ENCODE results near the gene KLF6. TPM values are rescaled to one million over a fixed set of nuclear protein-coding genes. Genes with fewer than 3 reads are reported as not detected.

The KLF6 gene
- total RNA-seq, 1 experiment from 2014 or later: 20.4 TPM

DNA sequence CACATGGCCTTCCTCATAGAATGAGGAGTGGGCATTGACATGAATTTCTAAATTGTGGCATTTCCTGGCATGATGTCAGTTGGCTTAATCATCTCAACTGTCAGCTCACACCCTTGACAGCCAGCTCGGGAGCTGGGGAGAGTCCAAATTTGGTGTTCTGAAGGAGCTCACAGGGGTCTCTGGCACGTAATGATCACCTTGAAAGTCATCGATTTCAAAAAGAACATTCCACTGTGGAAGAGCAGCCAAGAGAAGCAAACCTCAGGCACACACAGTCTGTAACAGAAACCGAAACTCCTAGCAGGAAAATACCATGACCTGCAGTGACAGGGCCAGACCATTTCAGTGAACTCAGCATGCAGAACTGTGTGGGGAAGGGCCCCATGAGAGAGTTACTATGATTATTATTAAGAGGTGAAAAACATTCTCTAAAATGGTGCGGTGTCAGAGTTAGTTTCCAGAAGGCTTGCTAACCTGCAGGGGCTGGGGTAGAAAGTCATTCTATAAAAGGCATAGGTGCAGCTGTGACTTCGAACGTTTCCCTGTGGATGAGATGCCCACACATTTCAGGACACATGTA, 26.4 kb upstream of the KLF6 start:
- DNase-seq (ENCODE audit: low spot score): peak; percentile 55

DNA sequence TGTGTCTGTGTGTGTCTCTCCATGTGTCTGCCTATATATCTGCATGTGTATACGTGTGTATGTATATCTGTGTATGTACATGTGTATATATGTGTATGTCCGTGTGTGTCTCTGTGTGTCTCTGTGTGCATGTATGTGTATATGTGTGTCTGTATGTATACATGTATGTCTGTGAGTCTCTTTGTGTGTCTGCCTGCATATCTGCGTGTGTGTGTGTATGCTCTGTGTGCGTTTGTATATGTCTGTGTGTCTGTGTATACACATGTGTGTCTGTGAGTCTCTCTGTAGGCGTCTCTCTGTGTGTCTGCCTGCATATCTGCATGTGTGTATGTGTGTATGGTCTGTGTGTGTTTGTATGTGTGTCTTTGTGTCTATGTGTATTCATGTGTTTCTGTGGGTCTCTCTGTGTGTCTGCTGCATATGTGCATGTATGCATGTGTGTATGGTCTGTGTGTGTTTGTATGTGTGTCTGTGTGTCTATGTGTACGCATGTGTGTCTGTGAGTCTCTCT, 23.7 kb upstream of the KLF6 start:
- DNase-seq (ENCODE audit: low spot score): no peak

DNA sequence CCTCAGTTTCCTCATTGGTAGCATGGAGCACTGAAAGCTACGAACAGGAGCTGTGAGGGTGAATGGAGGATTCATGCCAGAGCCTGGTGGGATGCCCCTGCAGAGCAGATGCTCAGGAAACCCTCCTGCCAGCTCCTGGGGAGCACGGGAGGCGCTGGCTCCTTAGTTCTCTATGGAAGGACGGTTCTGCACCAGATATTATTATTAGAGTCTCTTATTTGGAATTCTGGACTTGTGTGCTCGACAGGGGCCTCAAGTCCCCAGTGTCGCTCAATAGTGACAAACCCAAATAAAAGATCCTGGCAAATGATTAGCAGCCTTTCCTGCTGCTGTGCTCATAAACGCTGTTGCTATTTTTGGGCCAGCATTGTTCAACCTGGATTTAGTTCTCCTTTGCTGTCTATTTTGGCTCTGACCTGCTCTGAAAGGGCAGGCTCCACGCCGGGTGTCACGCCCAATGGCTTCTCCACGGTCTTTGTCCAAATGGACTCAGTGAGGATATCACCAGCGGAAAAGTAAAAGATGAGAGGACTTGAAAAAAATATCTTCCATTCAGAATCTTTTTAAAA, 23.0 kb upstream of the KLF6 start:
- DNase-seq (ENCODE audit: low spot score): no peak

DNA sequence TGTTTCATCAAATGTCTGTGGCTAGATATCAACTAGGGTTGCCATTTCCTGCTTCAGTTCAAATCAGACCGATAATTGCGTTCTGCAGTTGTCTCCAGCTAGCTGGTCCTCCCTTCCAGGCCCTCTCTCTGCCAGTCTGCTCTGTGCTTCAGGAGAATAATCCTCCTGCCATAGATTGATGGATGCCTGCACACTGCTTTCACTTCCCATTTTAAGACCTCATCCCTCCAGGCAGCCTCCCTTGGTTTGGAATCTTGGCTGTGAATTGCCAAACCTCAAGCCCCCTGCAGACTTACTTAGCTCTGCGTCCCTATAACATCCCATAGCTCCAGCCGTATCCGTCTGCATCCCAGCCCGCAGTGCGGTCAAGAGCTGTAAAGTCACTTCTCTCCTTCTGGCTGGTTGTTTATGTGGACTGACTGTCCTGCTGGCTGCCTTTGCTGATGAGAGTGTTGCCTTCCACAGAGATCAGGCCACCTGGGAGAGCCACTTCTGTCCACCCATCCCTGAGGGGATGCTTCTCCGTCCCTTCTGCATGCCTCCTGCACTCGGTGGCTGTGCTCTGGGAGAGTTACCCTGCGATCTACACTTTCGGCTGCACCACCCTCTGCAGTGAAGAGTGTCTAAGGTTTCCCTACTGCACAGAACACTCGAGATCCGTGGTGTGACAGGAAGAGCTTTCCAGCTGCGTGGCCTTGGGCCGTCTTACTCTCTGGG, 22.4 kb upstream of the KLF6 start:
- DNase-seq (ENCODE audit: low spot score): peak; percentile 65

DNA sequence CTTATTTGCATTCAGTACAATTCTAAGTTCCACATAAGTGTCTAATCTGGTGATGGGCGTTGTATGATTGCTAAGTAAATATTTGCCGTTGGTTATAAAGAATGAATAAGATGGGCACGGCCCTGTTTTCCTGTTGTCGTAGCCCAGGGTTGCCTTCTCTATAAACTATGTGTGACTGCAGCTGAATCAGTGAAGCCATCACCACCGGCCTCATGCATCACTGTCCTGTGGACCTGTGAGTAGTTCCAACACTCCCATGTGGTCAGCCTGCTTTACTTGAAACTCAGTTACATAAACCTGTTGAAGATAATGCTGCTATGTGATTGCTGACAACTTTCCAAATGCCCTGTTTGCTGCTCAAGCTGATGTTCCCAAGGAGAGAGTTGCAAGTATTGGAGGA, 21.6 kb upstream of the KLF6 start:
- DNase-seq (ENCODE audit: low spot score): peak; percentile 86

DNA sequence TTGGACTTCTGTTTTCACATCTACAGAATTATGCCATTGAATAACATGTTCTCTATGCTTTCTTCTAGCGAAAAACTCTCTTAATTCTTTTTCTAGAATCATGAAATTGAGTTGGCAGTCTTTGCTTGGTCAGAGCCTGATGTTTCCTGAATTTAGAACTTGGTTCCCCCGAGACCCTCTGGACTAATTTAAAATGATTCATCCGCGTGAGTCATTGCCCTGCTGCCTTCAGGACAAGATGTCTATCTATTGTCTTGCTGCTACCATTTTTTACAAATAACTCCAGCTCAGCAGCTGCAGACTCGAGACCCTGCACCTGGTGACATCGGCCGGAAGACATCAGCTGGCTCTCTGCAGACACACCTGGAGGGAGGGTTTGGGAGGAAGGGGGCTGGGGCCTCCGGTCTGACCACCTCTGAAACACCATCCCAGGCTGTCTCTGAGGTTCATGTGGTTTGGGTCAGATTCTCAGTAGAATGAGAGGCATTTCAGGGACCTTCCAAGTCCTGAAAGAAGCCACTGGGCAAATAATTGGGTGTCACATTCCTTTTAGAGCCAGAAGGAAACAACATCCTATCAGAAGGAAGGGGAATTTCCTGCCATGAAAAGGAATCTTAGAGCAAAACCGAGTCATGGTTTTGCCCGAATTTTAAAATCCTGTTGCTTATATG, 20.9 kb upstream of the KLF6 start:
- peak; percentile 89 for DNase-seq (ENCODE audit: low spot score)

DNA sequence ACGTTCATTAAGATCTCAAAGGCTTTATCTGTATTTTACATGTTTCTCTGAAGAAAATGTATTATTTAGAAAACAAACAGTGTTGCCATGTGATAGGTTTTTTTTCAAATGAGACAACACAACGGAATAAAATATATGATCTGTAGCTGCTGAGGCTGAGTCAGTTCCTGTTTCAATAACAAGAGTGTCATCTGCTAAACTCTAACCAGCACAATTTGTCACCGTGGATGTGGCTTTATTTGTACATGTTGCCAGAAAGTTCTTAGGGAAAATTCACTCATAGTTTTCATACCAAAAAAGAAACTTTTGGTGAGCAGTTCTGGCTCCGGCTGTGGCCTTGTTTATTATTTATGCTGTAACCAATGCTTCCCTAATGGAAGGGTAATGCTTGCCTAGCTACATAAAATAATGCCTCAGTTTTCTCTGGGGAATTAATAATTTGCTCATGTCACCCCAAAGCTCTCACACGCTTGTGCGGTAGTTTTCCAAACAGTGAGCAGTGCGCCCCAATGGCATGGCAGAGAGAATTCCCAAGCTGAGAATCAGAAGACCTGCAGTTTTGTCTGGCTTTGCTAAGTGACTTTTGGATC, 20.3 kb upstream of the KLF6 start:
- peak; percentile 86 for DNase-seq (ENCODE audit: low spot score)

DNA sequence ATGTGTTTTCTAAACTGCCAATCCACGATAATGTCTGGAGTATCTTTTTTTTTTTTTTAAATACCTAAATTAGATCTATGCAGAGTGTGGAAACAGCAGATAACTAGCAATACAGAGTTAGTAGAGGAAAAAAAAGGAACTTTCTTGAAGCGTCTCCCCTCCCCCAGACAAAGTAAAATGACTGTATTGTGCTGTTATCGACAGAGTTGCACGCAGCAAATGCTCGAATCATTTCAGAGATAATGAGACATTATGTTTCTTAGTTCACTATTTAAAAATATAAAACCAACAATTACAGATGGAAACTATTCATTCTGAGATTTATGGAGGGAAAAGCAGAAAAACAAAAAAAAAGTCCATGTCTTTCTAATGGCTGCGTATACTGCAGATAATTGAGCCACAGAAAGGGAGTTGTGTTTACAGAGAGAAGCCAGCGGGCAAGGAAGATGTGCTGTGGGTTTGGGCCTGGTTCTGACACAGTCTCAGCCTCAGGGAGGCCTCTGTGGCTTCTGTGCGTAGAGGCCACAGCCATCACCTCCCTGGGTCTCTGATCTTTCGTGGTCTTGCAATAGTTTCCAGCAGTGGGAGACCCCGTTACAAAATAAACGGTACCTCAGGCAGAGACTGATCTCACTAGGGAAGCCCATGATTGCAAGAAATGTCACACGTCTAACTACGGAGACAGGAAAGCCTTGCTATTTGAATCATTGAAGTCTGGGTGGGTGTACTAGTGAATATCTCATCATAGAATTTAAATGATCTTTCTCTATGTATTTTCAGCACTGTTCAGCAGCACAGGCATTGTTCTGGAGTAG, 19.1 kb upstream of the KLF6 start:
- DNase-seq (ENCODE audit: low spot score): no peak

DNA sequence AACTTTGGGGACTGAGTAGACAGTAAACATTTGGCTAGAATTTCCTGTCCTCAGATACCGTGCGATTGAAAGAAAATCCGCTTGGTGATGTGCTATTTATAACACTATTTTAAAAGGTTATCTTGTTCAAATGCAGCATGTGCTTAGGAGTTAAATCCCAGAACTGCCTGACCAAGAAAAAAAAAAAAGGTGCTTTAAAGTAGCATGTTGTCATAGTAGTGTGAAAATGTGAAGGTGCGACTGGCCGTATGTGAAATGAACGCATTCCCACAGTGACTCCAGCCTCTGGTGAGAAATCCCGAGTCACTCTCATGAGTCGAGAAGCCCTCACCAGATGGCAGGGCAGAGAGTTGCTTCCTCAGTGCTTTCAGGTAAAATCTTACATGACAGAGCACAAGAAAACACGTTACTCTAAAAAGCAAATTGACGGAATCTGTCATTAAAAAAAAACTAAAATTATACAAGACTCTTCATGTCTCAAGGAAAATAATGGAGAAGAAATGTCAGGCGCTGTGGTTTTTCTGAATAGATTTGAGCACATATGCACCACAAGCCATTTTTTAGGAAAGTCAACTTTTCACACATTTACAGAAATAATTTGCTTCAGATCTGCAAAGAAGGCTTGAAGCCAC, 18.4 kb upstream of the KLF6 start:
- no peak for DNase-seq (ENCODE audit: low spot score)

DNA sequence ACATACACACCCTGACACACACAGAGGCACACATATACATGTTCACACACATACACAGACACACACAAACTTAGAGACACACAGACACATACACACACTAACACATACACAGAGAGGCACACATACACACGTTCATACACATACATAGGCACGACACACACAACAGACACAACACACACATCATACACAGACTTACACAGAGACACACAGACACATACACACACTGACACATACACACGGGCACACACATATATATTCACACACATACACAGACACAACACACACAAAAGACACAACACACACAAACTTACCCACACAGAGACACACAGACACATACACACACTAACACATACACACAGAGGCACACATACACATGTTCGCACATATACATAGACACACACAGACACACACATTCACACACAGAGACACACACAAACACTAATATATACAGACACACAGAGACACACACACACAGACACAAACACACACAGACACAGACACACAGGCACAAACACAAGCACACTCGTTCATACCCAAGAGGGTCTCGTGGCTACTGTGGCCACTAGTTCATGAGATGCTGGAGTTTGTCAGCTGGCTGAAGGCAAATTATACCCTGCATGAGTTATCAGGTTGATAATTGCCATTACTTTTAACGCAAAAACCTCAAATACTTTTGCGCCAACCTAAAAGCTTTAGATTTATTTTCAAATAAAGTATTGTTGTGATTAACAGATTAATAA, 17.7 kb upstream of the KLF6 start:
- DNase-seq (ENCODE audit: low spot score): no peak

DNA sequence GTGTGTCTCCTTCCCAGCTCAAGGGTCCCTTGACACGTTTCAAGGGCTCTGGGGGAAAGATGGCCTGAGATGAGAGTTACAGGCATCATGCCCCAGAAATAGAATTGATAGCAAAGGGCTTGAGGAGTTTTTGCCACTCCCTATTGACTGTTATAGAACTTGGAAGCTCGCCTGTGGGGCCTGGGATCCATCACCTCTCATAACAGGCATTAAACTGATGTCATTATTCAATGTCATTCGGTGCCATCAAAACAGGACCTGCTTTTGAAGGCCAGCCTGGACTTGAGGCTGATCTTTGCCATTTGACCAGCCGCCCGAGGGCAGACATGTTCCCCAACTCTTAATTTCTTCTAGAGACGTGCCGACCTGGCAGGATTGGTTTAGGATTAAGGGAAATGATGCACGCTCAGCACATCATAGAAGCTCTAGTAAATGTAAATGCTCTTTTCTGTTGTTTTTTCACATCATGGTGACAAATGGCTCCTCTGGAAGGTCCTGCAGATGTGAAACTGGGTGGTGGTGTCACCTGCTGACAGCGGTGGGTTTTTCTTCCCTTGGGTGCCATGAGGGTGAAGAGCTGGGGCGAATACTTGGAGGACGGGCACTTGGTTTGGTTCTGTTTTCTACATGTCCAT, 16.7 kb upstream of the KLF6 start:
- DNase-seq (ENCODE audit: low spot score): no peak

DNA sequence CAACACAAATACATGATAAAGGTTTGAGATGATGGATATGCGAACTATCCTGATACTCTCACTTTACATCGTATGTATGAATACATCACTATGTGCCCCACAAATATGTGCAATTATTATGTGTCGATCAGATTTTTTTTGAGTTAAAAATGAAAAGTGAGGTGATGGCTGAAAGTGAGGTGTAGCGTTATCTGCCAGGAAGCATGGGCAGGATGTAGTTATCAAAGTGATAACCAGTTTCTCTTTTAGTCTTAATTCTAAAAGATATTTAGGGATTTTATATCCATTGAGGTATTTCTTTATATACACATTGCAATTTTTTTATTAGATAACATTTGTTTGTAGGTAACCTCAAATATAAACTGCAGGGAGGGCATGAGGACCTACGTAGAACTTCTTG, 15.6 kb upstream of the KLF6 start:
- no peak for DNase-seq (ENCODE audit: low spot score)

DNA sequence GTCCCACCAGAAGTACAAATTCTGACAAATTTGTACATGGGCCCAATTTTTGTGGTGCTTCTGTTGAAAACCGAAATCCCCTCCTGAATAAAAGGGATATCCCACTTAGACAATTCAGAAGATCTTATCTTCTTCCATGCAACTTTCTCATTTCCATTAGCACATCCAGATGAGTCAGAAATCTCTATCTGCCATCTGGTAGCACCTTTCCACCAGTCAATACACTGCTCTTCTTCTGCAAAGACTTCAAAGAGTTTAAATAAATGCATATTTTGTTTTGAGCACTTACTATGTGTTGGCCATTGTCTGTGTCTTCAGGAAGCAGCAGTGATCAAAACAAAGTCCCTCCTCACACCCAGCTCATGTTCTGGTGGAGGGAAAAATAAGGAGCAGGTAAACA, 12.7 kb upstream of the KLF6 start:
- DNase-seq (ENCODE audit: low spot score): no peak

DNA sequence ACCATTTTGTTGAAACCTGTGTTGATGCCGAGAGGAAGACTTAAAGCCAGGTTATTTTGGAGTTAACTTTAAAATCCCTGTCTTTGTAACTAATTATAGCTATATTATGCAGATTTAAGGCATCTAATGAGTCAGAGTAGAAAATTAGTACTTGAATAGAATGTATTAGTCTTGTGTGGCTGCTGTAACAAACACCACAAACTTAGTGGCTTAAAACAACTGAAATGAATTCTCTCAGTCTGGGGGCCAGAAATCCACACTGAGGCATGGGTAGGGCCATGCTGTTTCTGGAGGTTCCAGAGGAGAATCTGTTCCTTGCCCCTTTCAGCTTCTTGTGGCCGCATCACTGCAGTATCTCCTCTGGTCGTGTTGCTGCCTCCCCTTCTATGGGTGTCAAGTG, 8.5 kb upstream of the KLF6 start:
- DNase-seq (ENCODE audit: low spot score): no peak

DNA sequence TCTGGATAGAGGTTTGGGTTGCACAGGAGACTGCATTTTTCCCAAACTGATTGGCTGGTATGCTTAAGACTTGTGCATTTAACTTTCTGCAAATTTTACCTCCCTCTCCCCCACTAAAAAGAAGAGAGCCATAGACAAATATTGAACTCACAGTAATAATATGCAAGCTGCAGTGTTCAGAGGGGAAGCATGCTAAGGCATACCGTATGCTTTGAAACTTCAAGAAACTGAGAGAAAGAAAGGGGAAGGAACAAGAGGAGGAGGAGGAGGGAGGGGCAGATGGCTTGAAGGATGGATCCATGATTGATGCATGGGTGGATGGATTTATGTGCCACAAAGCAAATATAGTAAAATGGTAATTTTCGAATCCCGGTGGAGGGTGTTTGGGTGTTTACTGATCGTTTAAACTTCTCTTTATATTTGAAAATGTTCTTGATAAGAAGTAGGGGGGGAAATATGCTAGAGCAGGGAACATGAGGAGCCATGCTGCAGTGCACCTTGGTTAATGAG, 7.8 kb upstream of the KLF6 start:
- DNase-seq (ENCODE audit: low spot score): no peak

DNA sequence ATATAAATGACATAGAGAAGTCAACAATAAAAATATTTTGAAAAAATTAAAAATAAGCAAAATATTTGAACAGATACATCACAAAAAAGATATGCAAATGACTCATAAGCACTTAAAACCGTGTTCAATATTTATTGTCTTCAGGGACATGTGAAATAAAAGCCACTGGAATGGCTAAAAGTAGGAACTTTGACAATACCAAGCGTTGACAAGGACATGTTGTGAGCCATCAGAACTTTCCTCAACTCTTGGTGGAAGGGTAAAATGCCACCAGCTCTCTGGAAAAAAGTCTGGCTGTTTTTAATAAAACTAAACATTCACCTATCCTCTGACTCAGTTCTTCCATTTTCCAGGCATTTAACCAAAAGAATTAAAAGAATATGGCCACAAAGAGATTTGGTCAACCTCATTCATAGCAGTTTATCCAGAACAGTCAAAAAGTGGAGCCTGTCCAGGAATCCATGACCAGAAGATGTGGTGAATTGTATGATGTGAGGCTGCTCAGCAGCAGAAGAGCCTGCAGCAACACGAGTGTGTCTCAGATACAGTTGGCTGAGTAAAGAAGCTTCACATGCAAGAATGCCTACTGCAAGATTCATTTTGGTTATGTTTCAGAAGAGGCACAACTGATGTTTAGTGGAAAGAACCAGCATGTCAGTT, 7.1 kb upstream of the KLF6 start:
- DNase-seq (ENCODE audit: low spot score): no peak

DNA sequence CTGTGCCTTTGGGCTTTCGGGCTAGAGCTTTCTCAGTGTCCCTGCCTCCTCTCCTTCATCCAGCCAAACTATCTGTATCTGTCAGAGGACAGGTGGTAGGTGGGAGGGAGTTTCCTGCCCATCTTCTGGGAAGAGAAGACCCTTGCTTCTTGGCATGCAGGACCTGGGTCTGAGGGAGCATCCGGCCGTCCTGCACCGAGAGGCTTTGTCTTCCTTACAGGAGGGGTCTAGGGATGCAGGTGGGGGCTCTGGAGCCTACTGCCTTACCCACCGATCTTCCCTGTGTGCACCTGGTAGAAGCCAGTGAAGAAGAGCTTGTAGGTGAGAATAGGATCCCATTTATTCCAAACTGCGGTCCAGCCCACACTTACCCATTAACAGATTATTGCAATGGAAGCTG, 5.8 kb upstream of the KLF6 start:
- DNase-seq (ENCODE audit: low spot score): no peak

DNA sequence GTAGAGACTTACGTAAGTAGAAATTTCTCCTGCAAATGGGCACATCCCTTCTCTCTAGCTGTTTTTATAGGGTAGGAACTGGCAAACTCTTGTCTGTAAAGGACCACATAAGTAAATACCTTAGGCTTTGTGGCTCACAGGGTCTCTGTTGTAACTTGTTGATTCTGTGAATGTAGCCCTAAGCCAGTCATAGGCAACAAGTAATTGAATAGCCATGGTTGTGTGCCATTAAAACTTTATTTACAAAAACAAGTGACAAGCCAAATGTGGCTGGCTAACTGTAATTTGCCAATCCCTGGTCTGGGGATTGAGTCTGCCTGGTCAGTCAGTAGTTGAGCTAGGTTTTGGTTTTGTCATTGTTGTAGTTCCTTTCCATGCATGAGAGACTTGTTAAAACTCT, 5.3 kb upstream of the KLF6 start:
- no peak for DNase-seq (ENCODE audit: low spot score)

DNA sequence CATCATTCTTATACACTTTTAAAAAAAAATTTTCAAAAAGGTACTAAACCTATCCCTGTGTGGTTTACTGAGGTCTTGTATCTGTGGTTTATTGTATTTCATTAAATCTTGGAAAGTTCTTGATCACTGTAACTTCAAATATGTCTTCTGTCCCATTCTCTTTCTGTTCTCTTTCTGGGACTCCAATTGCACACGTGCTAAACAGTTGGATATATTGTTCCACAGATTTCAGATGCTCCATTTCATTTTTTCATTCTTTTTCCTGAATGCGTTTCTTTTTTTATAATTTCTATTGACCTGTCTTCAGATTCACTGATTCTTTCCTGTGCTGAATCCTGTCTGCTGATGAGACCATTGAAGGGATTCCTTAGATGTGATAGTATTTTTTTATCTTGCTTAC, 4.6 kb upstream of the KLF6 start:
- no peak for DNase-seq (ENCODE audit: low spot score)

Data from A172 (cell line).